GM21576 (cell line): ENCODE measurements around the gene TIMM17A.
"Not testable (repeated sequence)": the region's sequence is repeated elsewhere in the genome, so short reads cannot be mapped to it uniquely, and the experiment has no call there.

Experiments
- ATAC-seq: cut with Tn5 transposase; IDR thresholded peaks from one replicate; pipeline ENCODE4 v1.9.1; 2021; ENCODE audit warnings: mild to moderate bottlenecking, moderate library complexity; ENCODE audit not compliant: unreplicated experiment

Gene TIMM17A

GRCh38 chr1:202014060-202014459 is 58.8 kb downstream of the TIMM17A start:
- no peak for ATAC-seq

DNA sequence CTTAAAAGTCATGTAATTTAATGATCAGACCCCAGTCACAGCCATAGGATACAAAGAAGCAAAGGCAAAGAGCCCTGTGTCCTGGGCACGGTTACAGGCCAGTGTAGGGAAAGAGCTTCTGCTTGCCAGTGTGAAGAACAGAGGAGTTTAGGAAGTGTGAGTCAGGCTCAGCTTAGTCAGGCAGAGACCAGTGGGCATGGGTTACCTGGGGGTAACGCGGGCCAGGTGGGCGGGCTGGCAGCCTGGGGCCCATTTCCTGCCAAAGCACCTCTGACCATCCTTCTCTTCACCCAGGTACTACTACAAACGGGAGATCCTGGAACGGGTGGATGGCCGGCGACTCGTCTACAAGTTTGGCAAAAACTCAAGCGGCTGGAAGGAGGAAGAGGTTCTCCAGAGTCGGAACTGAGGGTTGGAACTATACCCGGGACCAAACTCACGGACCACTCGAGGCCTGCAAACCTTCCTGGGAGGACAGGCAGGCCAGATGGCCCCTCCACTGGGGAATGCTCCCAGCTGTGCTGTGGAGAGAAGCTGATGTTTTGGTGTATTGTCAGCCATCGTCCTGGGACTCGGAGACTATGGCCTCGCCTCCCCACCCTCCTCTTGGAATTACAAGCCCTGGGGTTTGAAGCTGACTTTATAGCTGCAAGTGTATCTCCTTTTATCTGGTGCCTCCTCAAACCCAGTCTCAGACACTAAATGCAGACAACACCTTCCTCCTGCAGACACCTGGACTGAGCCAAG is 59.8 kb downstream of the TIMM17A start:
- ATAC-seq: no peak

DNA sequence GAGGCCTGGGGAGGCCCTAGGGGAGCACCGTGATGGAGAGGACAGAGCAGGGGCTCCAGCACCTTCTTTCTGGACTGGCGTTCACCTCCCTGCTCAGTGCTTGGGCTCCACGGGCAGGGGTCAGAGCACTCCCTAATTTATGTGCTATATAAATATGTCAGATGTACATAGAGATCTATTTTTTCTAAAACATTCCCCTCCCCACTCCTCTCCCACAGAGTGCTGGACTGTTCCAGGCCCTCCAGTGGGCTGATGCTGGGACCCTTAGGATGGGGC is 60.3 kb downstream of the TIMM17A start:
- no peak for ATAC-seq

DNA sequence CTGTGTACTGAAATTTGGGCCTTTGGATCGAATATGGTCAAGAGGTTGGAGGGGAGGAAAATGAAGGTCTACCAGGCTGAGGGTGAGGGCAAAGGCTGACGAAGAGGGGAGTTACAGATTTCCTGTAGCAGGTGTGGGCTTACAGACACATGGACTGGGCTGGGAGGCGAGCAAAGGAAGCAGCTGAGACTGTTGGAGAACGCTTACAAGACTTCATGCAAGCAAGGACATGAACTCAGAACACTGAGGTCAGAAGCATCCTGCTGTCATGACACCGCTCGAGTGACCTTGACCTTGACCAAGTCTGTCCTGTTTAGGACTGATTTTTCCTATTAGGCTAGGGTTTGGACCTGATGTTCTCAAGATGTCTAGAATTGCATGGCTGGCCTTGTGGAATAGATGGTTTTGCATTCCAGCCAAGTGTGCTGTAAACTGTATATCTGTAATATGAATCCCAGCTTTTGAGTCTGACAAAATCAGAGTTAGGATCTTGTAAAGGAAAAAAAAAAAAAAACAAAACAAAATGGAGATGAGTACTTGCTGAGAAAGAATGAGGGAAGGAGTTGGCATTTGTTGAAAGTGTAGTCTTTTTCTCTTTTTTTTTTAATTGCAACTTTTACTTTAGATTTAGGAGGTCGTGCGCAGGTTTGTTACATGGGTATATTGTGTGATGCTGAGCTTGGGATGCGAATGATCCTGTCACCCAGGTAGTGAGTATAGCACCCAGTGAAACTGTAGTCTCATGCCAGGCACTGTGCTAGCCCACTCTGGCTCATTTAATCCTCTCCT is 60.9 kb downstream of the TIMM17A start:
- no peak for ATAC-seq

- ATAC-seq: no peak
Measured at GRCh38 chr1:202016811-202017748, 61.8 kb downstream of the TIMM17A start.

GRCh38 chr1:202017749-202018467 is 62.6 kb downstream of the TIMM17A start:
- no peak for ATAC-seq

DNA sequence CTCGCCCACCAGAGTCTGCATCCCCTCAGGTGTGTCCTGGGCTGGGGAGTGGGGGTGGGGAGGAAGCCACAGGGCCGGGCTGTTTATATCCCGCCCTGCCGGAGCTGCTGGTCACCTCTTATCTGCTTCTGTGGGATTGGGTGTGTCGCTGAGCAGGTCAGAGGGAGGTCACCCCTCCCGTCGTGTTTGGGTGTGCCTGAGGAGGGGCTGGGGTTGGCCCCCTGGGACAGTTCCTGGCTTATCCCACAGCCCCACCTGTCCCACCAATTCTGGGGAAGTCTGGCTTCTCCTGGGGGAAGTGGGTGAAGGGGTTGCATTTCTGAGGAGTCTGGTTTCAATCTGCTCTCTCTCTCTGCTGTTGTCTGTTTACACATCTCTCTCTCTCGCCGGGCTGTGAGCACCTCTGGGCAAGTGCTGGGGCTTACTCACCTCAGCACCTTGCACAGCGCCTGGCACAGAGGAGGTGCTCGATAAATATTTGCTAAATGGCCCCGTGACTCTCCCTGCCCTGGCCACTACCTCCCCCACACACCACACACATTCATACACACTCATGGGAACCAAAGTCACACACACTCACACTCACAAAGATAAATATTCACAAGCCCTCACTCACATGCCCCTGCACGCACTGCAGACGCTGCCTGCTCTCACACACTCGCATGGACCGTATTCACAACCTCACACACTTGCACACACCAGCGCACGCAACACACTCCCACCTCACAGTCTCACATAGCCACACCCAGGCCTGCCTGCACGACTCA is 63.3 kb downstream of the TIMM17A start:
- ATAC-seq: no peak

DNA sequence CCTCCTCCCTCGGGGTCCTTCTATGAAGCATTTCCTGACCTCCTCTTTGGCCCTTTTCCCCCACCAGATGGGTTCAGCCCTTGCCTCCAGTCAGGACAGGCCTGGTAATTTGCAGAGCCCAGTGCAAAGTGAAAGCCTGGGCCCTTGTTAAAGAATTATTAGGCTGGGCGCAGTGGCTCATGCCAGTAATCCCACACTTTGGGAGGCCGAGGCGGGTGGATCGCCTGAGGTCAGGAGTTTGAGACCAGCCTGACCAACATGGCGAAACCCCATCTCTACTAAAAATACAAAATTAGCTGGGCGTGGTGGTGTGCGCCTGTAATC is 63.9 kb downstream of the TIMM17A start:
- ATAC-seq: not testable (repeated sequence)
